Measurements from ENCODE around the gene RNF141. TPM values are rescaled to one million over a fixed set of nuclear protein-coding genes. Genes with fewer than 3 reads are reported as not detected.

The RNF141 gene
- total RNA-seq, 1 donor from 2014 or later: 21.7 TPM

- DNase-seq (ENCODE audit: low read depth): no peak
- H3K4me3 ChIP-seq (ENCODE audit: low read depth, low read length): no peak overlapping the region
- TF ChIP-seq, protein P1, sequence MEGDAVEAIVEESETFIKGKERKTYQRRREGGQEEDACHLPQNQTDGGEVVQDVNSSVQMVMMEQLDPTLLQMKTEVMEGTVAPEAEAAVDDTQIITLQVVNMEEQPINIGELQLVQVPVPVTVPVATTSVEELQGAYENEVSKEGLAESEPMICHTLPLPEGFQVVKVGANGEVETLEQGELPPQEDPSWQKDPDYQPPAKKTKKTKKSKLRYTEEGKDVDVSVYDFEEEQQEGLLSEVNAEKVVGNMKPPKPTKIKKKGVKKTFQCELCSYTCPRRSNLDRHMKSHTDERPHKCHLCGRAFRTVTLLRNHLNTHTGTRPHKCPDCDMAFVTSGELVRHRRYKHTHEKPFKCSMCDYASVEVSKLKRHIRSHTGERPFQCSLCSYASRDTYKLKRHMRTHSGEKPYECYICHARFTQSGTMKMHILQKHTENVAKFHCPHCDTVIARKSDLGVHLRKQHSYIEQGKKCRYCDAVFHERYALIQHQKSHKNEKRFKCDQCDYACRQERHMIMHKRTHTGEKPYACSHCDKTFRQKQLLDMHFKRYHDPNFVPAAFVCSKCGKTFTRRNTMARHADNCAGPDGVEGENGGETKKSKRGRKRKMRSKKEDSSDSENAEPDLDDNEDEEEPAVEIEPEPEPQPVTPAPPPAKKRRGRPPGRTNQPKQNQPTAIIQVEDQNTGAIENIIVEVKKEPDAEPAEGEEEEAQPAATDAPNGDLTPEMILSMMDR (conservative IDR thresholded peaks at IDR 0.05; ENCODE audit: low read depth, low read length): no peak
Observed at GRCh38 chr11:10551290-10551592, 10.3 kb upstream of the RNF141 start.

DNA sequence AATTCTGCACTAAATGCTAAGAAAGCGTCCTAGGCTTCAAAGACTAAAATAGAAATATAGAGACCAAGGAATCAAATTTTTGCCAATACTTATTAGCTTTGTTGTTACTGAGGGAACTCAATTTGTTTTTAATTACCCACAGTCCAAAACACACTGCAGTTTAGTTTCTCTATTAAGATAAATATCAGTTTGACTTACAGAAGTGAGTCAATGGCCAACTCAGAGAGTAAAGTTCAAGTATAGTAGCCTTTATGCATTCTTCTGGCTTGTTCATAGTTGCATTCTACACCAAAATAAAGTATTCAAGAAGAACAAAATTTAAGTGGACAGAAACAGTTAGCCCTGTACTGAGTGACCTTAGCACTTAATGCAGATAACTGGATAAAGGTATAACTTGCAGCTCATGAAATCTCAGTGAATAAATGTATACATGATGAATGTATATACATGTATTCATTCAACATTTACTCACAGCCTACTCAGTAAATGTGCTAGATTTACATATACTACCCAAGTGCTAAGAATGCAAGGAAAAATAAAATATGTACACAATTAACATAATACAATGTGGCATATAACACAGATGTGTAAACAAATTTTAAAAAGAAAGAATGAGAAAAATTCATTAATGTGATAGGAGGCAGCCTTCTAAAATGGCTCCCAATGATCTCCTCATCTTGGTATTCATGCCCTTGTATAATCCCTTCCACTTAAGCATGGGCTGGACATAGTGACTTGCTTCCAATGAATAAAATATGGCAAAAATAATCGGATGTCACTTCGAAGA is 9.7 kb upstream of the RNF141 start:
- no peak overlapping the region for H3K4me3 ChIP-seq (ENCODE audit: low read depth, low read length)
- peak; percentile 22 for DNase-seq (ENCODE audit: low read depth)
- TF ChIP-seq, protein P1 (conservative IDR thresholded peaks at IDR 0.05; ENCODE audit: low read depth, low read length): no peak

GRCh38 chr11:10544491-10545465 is 3.8 kb upstream of the RNF141 start:
- TF ChIP-seq, protein P1 (conservative IDR thresholded peaks at IDR 0.05; ENCODE audit: low read depth, low read length): no peak
- H3K4me3 ChIP-seq (ENCODE audit: low read depth, low read length): no peak overlapping the region
- no peak for DNase-seq (ENCODE audit: low read depth)

- TF ChIP-seq, protein P1 (conservative IDR thresholded peaks at IDR 0.05; ENCODE audit: low read depth, low read length): no peak
- no peak overlapping the region for H3K4me3 ChIP-seq (ENCODE audit: low read depth, low read length)
- DNase-seq (ENCODE audit: low read depth): no peak
Observed at GRCh38 chr11:10543782-10544181, 2.8 kb upstream of the RNF141 start.

DNA sequence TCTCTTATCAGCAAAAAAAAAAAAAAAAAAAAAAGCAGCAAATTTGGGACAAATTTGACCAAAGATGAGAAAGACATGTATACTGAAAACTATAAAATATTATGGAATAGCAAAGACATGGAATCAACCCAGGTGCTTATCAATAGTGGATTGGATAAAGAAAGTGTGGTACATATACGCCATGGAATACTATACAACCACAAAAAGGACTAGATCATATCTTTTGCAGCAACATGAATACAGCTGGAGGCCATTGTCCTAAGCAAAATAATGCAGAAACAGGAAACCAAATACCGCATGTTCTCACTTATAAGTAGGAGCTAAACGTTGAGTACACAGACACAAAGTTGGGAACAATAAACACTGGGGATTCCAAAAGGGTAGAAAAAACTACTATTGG is 1.8 kb upstream of the RNF141 start:
- TF ChIP-seq, protein P1 (conservative IDR thresholded peaks at IDR 0.05; ENCODE audit: low read depth, low read length): no peak
- no peak for DNase-seq (ENCODE audit: low read depth)
- no peak overlapping the region for H3K4me3 ChIP-seq (ENCODE audit: low read depth, low read length)

DNA sequence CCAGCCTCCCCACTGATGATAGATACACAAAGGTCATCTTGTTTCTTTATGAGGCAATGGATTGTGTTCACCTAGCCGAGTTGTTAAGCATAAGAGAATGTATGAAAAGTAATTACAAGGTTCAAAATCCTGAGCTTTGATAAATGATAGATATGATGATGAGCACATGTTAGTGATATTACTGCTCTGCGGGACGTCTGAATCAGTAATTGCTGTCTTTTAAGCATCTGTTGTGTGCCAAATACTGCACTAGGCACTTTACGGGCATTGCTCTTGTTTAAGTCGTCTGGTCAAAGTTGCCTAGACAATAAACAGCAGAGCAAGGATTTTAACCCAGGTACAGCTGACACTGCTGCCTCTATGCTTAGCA is 559 bp upstream of the RNF141 start:
- DNase-seq (ENCODE audit: low read depth): no peak
- TF ChIP-seq, protein P1 (conservative IDR thresholded peaks at IDR 0.05; ENCODE audit: low read depth, low read length): no peak
- H3K4me3 ChIP-seq (ENCODE audit: low read depth, low read length): peak overlapping the region; percentile 77

Measured in epithelial cell of proximal tubule (primary cell).